ENCODE data around the gene PPEF1.

DNA sequence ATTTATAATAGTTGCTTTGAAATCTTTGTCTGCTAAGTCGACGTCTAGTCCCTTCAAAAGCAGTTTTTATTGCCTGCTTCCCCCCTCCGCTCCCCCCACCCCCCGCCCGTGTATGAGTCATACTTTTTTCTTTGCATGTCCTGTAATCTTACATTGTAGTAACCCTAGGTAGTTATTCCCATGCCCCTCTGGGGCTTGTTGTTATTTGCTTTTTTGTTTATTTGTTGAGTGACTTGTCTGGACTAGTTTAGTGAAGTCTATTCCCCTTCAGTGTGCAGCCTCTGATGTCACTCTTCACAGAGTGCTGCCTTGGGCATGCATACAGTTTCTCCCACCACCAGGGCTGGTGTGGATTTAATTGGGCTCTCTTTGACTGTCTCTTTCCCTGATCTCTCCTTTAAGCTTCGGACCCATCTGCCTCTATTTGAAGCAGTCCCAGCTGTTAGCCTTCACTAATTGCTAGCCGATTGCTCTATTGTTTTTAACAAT lies 86.2 kb downstream of the PPEF1 start:
- TF ChIP-seq POLR2A (IDR thresholded peaks at IDR 0.05), result no peak
- TF ChIP-seq, protein P1, sequence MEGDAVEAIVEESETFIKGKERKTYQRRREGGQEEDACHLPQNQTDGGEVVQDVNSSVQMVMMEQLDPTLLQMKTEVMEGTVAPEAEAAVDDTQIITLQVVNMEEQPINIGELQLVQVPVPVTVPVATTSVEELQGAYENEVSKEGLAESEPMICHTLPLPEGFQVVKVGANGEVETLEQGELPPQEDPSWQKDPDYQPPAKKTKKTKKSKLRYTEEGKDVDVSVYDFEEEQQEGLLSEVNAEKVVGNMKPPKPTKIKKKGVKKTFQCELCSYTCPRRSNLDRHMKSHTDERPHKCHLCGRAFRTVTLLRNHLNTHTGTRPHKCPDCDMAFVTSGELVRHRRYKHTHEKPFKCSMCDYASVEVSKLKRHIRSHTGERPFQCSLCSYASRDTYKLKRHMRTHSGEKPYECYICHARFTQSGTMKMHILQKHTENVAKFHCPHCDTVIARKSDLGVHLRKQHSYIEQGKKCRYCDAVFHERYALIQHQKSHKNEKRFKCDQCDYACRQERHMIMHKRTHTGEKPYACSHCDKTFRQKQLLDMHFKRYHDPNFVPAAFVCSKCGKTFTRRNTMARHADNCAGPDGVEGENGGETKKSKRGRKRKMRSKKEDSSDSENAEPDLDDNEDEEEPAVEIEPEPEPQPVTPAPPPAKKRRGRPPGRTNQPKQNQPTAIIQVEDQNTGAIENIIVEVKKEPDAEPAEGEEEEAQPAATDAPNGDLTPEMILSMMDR (IDR thresholded peaks at IDR 0.05), result no peak
